Mononuclear cell (primary cell): ENCODE data around the gene GRB7. TPM values are rescaled to one million over a fixed set of nuclear protein-coding genes. Genes with fewer than 3 reads are reported as not detected.
"Not testable (repeated sequence)": the region's sequence is repeated elsewhere in the genome, so short reads cannot be mapped to it uniquely, and the experiment has no call there.

Source experiments
- H3K27me3 ChIP-seq: 2 replicates; pipeline ENCODE4 v1.6.0; 2011; ENCODE audit warnings: low read length, control low read depth; ENCODE audit not compliant: insufficient read depth
- H3K4me1 ChIP-seq: 2 replicates; pipeline ENCODE4 v1.5.1; 2011; ENCODE audit warnings: mild to moderate bottlenecking, low read length, control low read depth; ENCODE audit not compliant: insufficient read depth
- H3K4me3 ChIP-seq: 2 replicates; pipeline ENCODE4 v1.5.1; 2011; ENCODE audit warnings: mild to moderate bottlenecking, low read length, moderate library complexity
- H3K9me3 ChIP-seq: 2 replicates; pipeline ENCODE4 v1.5.1; 2011; ENCODE audit warnings: low read depth, mild to moderate bottlenecking, control low read depth, low read length
- total RNA-seq: library from RNA; depleted of rRNA; stranded (reverse); fragments of >200 nt; gene quantifications from one replicate; pipeline ENCODE4 v1.2.3, GENCODE V29; 2012

The GRB7 gene
- total RNA-seq, 1 donor: not detected

DNA sequence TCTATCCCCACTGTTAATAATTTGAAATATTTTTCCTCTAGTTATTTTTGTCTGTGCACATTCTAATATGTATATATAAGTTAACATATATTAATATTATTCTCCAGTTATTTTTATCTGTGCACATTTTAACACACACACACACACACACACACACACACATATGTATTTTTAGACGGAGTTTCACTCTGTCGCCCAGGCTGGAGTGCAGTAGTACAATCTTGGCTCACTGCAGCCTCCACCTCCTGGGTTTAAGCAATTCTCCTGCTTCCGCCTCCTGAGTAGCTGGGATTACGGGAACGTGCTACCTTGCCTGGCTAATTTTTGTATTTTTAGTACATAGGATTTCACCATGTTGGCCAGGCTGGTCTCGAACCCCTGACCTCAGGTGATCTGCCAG, 20.1 kb upstream of the GRB7 start:
- no peaks in the 10 kb centered on the region for H3K27me3 ChIP-seq
- H3K4me1 ChIP-seq: no peaks in the 10 kb centered on the region
- no peak overlapping the region for H3K4me3 ChIP-seq
- H3K9me3 ChIP-seq: no peaks in the 10 kb centered on the region

DNA sequence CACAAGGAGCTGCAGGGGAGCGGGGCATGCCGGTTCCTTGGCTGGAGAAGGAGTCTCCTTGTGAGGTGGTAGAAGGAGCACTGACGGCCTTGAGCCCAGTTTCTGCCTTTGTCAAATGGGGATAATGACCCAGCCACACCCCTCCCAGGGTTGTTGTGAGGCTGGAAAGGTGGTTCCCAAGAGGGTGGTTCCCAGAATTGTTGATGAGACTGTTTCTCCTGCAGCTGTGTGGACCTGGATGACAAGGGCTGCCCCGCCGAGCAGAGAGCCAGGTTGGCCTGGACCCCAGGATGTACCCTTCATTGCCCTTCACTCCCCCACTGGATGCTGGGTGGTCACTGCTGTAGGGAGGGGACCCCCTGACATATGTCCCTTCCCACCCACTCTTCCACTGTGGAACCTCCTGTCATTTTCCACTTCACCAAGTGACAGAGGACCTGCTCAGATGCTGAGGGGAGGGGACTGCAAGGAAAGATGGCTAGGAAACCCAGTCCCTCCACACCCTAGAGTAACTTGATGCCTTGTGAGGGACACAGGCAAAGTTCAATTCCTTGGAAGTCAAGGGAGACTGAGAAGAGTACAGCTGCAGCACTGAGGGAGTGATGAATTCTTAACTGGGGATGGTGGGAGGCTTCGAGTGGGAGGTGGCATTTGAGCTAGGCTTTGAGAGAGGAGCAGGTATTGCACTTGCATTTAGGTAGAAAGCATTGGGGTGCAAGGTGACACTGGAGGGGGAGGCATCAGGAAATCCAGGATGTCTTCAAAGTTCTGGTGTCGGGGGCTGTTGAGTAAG, 18.0 kb upstream of the GRB7 start:
- Histone ChIP-seq H3K4me3 (no peak overlapping the region), H3K27me3 (no peaks in the 10 kb centered on the region), H3K4me1 (no peaks in the 10 kb centered on the region), H3K9me3 (no peaks in the 10 kb centered on the region)

DNA sequence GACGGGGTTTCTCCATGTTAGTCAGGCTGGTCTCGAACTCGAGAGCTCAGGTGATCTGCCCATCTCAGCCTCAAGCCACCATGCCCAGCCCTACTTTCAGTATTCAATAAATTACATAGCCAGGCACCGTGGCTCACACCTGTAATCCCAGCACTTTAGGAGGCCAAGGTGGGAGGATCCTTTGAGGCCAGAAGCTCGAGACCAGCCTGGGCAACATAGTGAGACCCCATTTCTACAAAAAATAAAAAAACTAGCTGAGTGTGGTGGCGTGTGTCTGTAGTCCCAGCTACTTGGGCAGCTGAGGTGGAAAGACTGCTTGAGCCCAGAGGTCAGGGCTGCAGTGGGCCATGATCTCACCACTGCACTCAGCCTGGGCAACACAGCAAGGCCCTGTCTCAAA, 15.6 kb upstream of the GRB7 start:
- no peaks in the 10 kb centered on the region for H3K4me1 ChIP-seq
- no peaks in the 10 kb centered on the region for H3K27me3 ChIP-seq
- H3K9me3 ChIP-seq: no peaks in the 10 kb centered on the region
- H3K4me3 ChIP-seq: no peak overlapping the region

DNA sequence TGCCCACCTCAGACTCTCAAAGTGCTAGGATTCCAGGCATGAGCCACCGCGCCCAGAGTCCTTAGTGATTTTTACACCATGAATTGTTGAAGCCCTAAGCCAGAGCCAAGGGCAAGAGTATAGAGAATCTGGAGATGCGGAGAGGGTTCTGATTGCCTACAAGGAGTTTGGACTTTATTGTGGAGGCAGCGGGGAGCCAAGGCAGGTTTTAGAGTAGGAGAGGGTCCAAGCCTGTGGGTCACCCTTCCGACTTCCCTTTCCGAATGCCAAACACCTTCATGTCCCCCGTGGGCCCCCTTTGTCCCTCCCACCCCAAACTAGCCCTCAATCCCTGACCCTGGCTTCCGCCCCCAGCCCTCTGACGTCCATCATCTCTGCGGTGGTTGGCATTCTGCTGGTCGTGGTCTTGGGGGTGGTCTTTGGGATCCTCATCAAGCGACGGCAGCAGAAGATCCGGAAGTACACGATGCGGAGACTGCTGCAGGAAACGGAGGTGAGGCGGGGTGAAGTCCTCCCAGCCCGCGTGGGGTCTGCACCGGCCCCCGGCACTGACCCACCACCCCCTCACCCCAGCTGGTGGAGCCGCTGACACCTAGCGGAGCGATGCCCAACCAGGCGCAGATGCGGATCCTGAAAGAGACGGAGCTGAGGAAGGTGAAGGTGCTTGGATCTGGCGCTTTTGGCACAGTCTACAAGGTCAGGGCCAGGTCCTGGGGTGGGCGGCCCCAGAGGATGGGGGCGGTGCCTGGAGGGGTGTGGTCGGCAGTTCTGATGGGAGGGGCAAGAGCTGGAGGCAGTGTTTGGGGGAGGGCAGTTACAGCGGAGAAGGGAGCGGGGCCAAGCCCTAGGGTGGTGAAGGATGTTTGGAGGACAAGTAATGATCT, 14.5 kb upstream of the GRB7 start:
- no peaks in the 10 kb centered on the region for H3K27me3 ChIP-seq
- H3K4me3 ChIP-seq: no peak overlapping the region
- no peaks in the 10 kb centered on the region for H3K9me3 ChIP-seq
- H3K4me1 ChIP-seq: no peaks in the 10 kb centered on the region

DNA sequence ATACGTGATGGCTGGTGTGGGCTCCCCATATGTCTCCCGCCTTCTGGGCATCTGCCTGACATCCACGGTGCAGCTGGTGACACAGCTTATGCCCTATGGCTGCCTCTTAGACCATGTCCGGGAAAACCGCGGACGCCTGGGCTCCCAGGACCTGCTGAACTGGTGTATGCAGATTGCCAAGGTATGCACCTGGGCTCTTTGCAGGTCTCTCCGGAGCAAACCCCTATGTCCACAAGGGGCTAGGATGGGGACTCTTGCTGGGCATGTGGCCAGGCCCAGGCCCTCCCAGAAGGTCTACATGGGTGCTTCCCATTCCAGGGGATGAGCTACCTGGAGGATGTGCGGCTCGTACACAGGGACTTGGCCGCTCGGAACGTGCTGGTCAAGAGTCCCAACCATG, 13.0 kb upstream of the GRB7 start:
- H3K27me3 ChIP-seq: no peaks in the 10 kb centered on the region
- peaks cover 7% of the 10 kb centered on the region for H3K4me1 ChIP-seq
- H3K4me3 ChIP-seq: no peak overlapping the region
- H3K9me3 ChIP-seq: no peaks in the 10 kb centered on the region

DNA sequence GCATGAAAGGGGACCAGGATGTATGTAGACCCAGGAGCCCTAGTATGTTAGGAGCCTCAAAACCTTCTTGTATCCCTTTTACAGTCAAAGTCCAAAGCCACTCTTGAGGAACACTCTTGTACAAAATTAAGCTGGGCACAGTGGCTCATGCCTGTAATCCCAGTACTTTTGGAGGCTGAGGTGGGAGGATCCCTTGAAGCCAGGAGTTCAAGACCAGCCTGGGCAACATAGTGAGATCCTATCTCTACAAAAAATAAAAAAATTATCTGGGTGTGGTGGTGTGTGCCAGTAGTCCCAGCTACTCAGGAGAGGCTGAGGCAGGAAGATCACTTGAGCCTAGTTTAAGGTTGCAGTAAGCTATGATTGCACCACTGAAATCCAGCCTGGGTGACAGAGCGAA, 11.8 kb upstream of the GRB7 start:
- not testable (repeated sequence) for H3K4me3 ChIP-seq, H3K9me3 ChIP-seq, H3K27me3 ChIP-seq
- H3K4me1 ChIP-seq: peaks cover 12% of the 10 kb centered on the region

DNA sequence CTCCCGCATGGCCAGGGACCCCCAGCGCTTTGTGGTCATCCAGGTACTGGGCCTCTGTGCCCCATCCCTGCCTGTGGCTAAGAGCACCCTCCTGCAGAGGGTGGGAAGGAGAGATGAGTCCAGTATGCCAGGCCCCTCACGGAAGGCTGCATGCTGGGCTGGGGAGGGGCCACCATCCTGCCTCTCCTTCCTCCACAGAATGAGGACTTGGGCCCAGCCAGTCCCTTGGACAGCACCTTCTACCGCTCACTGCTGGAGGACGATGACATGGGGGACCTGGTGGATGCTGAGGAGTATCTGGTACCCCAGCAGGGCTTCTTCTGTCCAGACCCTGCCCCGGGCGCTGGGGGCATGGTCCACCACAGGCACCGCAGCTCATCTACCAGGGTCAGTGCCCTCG, 11.1 kb upstream of the GRB7 start:
- no peaks in the 10 kb centered on the region for H3K27me3 ChIP-seq
- H3K4me1 ChIP-seq: peaks cover 16% of the 10 kb centered on the region
- H3K4me3 ChIP-seq: no peak overlapping the region
- H3K9me3 ChIP-seq: no peaks in the 10 kb centered on the region

DNA sequence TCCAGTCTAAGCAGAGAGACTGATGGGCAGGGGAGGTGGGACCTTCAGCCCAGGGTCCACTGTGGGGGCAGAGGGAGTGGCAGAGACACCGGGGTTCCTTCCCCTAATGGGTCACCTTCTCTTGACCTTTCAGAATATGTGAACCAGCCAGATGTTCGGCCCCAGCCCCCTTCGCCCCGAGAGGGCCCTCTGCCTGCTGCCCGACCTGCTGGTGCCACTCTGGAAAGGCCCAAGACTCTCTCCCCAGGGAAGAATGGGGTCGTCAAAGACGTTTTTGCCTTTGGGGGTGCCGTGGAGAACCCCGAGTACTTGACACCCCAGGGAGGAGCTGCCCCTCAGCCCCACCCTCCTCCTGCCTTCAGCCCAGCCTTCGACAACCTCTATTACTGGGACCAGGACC, 10.2 kb upstream of the GRB7 start:
- H3K9me3 ChIP-seq: no peaks in the 10 kb centered on the region
- H3K4me3 ChIP-seq: no peak overlapping the region
- H3K4me1 ChIP-seq: peaks cover 16% of the 10 kb centered on the region
- H3K27me3 ChIP-seq: no peaks in the 10 kb centered on the region

DNA sequence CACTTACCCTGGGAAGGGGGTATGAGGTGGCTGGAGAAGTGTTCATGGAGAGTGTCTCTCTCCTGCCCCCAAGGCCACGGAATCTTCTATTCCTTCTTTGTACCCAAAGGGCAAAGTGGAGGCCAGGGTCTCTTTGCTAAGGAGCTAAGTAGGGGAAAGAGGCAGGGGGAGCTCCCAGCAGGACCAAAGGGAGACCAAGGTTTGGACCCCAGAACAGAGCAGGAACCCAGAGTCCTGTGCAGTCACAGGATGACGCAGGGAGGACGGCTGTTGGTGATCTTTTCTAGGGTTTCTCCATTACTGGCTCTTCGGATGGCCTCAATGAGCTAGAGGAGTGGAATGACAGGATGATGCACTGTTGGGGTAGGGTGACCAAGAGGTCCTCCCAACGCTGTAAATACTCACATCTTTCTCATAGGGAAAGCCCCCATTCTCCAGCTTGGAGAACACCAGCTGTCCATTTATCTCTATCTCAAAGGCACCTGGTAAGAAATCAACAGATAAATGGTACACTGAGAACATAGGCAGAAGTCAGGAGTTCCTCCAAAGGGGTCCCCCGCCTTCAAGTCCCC, 8.4 kb upstream of the GRB7 start:
- H3K9me3 ChIP-seq: no peaks in the 10 kb centered on the region
- peaks cover 16% of the 10 kb centered on the region for H3K4me1 ChIP-seq
- H3K4me3 ChIP-seq: peak overlapping the region; percentile 66

DNA sequence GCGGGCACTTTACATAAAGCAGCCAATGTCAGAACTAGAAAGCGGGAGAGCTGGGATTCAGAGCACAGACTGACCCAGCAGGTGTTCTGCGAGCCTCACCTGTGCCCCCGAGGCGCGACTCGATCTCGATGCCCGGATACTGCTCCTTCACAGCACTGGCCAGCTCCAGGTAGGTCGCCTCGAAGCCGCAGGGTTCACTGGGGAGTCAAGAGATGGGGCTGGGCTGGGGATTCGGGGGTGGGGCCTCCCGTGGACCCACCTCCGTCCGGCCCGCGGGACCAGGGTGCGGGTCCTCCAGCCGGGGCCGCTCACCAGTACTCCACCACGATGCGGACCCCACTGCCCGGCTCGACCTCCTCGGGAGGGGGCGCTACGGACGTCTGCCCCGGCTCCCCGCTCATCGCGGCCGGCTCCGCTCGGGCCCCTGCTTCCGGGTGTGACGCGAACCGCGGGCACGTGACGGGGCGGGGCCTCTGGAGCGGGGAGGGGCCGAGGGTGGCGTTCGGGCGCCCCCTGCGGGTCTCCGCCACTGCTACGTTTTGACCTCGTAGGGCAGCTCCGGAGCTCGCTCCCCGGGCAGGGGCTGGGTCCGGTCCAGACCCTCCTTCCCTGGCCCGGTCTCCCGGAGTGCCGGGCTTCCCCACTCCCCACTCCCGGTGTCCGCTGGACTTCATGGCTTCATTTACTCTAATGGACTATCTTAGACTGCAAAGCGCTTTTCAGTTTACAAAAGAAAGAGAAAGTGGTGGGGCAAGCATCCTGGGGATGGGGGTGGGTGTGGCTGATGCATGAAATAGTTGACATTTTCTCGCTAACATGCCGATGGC, 7.4 kb upstream of the GRB7 start, which contains the start of gene MIEN1:
TSS of gene MIEN1 (minus strand) at position 438 of the 827 bp plus-strand sequence. CDS start at position 401, 37 bp downstream.
- peaks cover 16% of the 10 kb centered on the region for H3K4me1 ChIP-seq

More for the DNA sequence above, 8.4 kb upstream of the GRB7 start:
- H3K27me3 ChIP-seq: no peaks in the 10 kb centered on the region

DNA sequence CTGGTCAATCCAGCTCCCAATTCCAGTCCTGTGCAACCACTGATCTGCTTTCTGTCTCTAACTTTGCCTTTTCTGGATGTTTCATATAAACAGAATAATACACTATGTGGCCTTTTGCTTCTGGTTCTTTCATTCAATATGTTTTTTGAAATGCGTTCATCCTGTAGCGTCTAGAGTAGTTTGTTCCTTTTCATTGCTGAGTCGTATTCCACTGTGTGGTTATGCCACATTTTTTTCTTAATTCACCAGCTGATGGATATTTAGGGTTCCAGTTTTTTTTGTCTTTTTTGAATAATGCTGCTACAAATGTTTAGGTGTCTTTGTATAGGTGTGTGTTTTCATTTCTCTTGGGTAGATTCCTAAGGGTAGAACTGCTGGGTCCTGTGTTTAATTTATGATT, 5.2 kb upstream of the GRB7 start:
- peaks cover 11% of the 10 kb centered on the region for H3K27me3 ChIP-seq
- no peaks in the 10 kb centered on the region for H3K9me3 ChIP-seq
- no peak overlapping the region for H3K4me3 ChIP-seq
- peaks cover 16% of the 10 kb centered on the region for H3K4me1 ChIP-seq

More for the DNA sequence above, 7.4 kb upstream of the GRB7 start, which contains the start of gene MIEN1:
- no peaks in the 10 kb centered on the region for H3K9me3 ChIP-seq
- H3K27me3 ChIP-seq: no peaks in the 10 kb centered on the region
- peak within 1 kb of the TSS; percentile 66 for H3K4me3 ChIP-seq

DNA sequence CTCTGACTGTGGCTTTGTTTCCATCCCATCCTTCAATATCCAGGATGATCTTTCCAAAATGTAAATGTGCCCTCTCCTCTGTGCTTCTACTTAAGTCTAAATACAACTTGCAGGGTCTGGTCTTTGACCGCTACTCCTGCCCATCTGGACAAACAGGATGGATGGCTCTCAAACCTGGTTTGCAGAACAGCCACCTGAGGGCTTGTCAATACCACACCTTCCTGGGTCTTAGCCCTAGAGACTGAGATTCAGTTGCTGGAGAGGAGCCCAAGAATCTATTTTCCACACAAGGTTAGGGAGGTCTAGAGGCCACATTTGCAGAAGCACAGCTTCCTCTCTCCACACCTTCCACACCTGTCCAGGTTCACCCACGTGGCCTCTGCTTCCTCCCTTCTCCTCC, 1.9 kb upstream of the GRB7 start:
- Histone ChIP-seq H3K27me3 (peaks cover 32% of the 10 kb centered on the region), H3K4me1 (peaks cover 23% of the 10 kb centered on the region), H3K9me3 (no peaks in the 10 kb centered on the region), H3K4me3 (no peak overlapping the region)

DNA sequence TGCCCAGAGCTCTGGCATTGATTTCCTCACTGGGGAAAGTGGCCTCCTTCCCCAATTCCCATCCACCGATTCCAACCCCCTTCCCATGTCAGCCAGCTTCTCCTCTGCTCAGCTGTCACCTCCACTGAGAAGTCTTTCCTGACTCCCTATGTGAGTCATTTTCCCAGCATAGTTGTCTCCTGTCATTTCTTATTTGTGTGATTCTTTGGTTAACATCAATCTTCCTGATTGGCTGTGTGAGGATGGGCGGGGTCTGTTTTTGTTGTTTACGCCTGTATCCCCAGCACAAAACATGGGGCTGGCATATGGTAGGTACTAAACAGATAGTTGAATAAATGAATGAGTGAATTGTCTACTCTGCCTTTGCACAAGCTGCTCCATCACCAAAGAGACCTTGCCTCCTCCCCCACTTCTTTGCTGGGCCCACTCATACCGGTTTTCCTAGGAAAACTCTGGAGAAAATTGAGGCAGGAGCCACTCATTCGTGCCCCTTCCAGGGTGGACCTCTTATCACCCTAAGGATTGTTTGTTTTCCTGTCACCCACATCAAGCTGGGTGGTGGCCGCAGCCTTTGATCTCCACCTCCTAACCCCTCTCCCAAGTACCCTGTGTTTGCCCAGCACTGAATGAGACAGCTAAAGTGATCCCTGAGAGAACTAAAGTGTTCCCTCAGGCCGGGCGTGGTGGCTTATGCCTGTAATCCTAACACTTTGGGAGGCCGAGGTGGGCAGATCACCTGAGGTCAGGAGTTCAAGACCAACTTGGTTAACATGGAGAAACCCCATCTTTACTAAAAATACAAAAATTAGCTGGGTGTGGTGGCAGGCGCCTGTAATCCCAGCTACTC, 1.2 kb upstream of the GRB7 start:
- H3K4me1 ChIP-seq: peaks cover 19% of the 10 kb centered on the region
- peaks cover 32% of the 10 kb centered on the region for H3K27me3 ChIP-seq
- no peaks in the 10 kb centered on the region for H3K9me3 ChIP-seq
- no peak overlapping the region for H3K4me3 ChIP-seq
